Measurements from ENCODE around the gene MATN3. TPM values are rescaled to one million over a fixed set of nuclear protein-coding genes. Genes with fewer than 3 reads are reported as not detected.

Gene MATN3
- total RNA-seq, 1 experiment from 2014 or later, result 18.1 TPM

- H3K9me3 Mint-ChIP-seq (ENCODE audit: unreplicated experiment), result no peaks in the 10 kb centered on the region
- H3K4me3 Mint-ChIP-seq (ENCODE audit: unreplicated experiment), result no peak overlapping the region
- H3K27me3 Mint-ChIP-seq (ENCODE audit: insufficient read depth, unreplicated experiment), result no peaks in the 10 kb centered on the region
- Histone ChIP-seq H3K27me3 (replicated peaks; ENCODE audit: control insufficient read depth, insufficient read depth, low read length) (no peaks in the 10 kb centered on the region), H3K4me3 (ENCODE audit: low read depth, low read length) (no peak overlapping the region), H3K9me3 (no peaks in the 10 kb centered on the region), H3K36me3 (ENCODE audit: control insufficient read depth, insufficient read depth, low read length) (peaks cover 2% of the 10 kb centered on the region; the same call in 1 of the 2 replicates), H3K4me1 (no peaks in the 10 kb centered on the region)
- TF ChIP-seq, protein P1, sequence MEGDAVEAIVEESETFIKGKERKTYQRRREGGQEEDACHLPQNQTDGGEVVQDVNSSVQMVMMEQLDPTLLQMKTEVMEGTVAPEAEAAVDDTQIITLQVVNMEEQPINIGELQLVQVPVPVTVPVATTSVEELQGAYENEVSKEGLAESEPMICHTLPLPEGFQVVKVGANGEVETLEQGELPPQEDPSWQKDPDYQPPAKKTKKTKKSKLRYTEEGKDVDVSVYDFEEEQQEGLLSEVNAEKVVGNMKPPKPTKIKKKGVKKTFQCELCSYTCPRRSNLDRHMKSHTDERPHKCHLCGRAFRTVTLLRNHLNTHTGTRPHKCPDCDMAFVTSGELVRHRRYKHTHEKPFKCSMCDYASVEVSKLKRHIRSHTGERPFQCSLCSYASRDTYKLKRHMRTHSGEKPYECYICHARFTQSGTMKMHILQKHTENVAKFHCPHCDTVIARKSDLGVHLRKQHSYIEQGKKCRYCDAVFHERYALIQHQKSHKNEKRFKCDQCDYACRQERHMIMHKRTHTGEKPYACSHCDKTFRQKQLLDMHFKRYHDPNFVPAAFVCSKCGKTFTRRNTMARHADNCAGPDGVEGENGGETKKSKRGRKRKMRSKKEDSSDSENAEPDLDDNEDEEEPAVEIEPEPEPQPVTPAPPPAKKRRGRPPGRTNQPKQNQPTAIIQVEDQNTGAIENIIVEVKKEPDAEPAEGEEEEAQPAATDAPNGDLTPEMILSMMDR (IDR thresholded peaks at IDR 0.05; ENCODE audit: insufficient read depth in 1 of 2, low read depth in 1 of 2, low read length in 1 of 2, severe bottlenecking in 1 of 2, unreplicated experiment in 1 of 2), result no peak
- POLR2A ChIA-PET, result no interaction called here
- CTCF ChIA-PET, result no interaction called here
- BruUV-seq (replicated peaks), result no TSS peak
- H3K4me1 Mint-ChIP-seq (ENCODE audit: low read depth, unreplicated experiment), result no peaks in the 10 kb centered on the region
- no peak for DNase-seq
- H3K27ac Mint-ChIP-seq (ENCODE audit: unreplicated experiment), result no peak overlapping the region
- intact Hi-C loops (cut with micrococcal nuclease; ENCODE audit: unreplicated experiment), result no loop called here
- H3K36me3 Mint-ChIP-seq (ENCODE audit: insufficient read depth, unreplicated experiment), result peaks cover 62% of the 10 kb centered on the region
These were observed 23.6 kb upstream of the MATN3 start for GRCh38 chr2:20035955-20036666.

DNA sequence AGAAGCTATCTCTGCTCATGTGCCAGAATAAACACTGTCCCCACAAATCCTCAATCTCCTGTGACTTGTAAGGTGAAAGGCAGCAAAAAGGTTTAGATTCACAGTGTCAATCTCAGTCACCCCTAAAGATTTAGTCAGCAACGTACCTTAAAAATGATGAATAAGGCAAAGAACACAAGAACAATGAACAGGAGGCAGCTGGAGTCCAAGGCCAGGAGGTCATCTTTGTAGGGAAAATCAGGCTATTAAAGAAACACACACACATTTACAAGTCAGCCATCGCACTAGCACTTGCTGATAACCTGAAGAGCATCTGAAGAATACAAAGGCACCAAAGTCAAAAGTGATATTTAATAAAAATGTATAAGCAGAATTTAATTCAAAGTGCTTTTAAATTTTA is 22.4 kb upstream of the MATN3 start:
- POLR2A ChIA-PET, result no interaction called here
- Histone ChIP-seq H3K4me1 (no peaks in the 10 kb centered on the region), H3K4me3 (ENCODE audit: low read depth, low read length) (no peak overlapping the region), H3K27me3 (replicated peaks; ENCODE audit: control insufficient read depth, insufficient read depth, low read length) (no peaks in the 10 kb centered on the region), H3K36me3 (ENCODE audit: control insufficient read depth, insufficient read depth, low read length) (peaks cover 2% of the 10 kb centered on the region; the same call in 1 of the 2 replicates), H3K9me3 (no peaks in the 10 kb centered on the region)
- peaks cover 75% of the 10 kb centered on the region for H3K36me3 Mint-ChIP-seq (ENCODE audit: insufficient read depth, unreplicated experiment)
- TF ChIP-seq, protein P1 (IDR thresholded peaks at IDR 0.05; ENCODE audit: insufficient read depth in 1 of 2, low read depth in 1 of 2, low read length in 1 of 2, severe bottlenecking in 1 of 2, unreplicated experiment in 1 of 2), result no peak
- BruUV-seq (replicated peaks), result no TSS peak
- intact Hi-C loops (cut with micrococcal nuclease; ENCODE audit: unreplicated experiment), result no loop called here
- H3K4me1 Mint-ChIP-seq (ENCODE audit: low read depth, unreplicated experiment), result no peaks in the 10 kb centered on the region
- H3K9me3 Mint-ChIP-seq (ENCODE audit: unreplicated experiment), result no peaks in the 10 kb centered on the region
- H3K27ac Mint-ChIP-seq (ENCODE audit: unreplicated experiment), result no peak overlapping the region
- no peaks in the 10 kb centered on the region for H3K27me3 Mint-ChIP-seq (ENCODE audit: insufficient read depth, unreplicated experiment)
- no peak for DNase-seq
- H3K4me3 Mint-ChIP-seq (ENCODE audit: unreplicated experiment), result no peak overlapping the region
- CTCF ChIA-PET, result no interaction called here

- Mint-ChIP-seq H3K36me3 (ENCODE audit: insufficient read depth, unreplicated experiment) (peaks cover 79% of the 10 kb centered on the region), H3K27ac (ENCODE audit: unreplicated experiment) (no peak overlapping the region), H3K9me3 (ENCODE audit: unreplicated experiment) (no peaks in the 10 kb centered on the region), H3K4me3 (ENCODE audit: unreplicated experiment) (no peak overlapping the region), H3K27me3 (ENCODE audit: insufficient read depth, unreplicated experiment) (no peaks in the 10 kb centered on the region), H3K4me1 (ENCODE audit: low read depth, unreplicated experiment) (no peaks in the 10 kb centered on the region)
- POLR2A ChIA-PET, result no interaction called here
- Histone ChIP-seq H3K4me1 (no peaks in the 10 kb centered on the region), H3K4me3 (ENCODE audit: low read depth, low read length) (no peak overlapping the region), H3K36me3 (ENCODE audit: control insufficient read depth, insufficient read depth, low read length) (peaks cover 2% of the 10 kb centered on the region; the same call in 1 of the 2 replicates), H3K27me3 (replicated peaks; ENCODE audit: control insufficient read depth, insufficient read depth, low read length) (no peaks in the 10 kb centered on the region), H3K9me3 (no peaks in the 10 kb centered on the region)
- CTCF ChIA-PET, result no interaction called here
- TF ChIP-seq, protein P1 (IDR thresholded peaks at IDR 0.05; ENCODE audit: insufficient read depth in 1 of 2, low read depth in 1 of 2, low read length in 1 of 2, severe bottlenecking in 1 of 2, unreplicated experiment in 1 of 2), result no peak
- DNase-seq, result no peak
- no TSS peak for BruUV-seq (replicated peaks)
- intact Hi-C loops (cut with micrococcal nuclease; ENCODE audit: unreplicated experiment), result no loop called here
These were observed 21.8 kb upstream of the MATN3 start for GRCh38 chr2:20034218-20034617.
